GM18861 (cell line): ENCODE results near the gene UTS2B.

Experiments
- ATAC-seq: cut with Tn5 transposase; IDR thresholded peaks from one replicate; pipeline ENCODE4 v1.9.1; 2021; ENCODE audit not compliant: unreplicated experiment

The UTS2B gene

GRCh38 chr3:191246034-191246433 lies 84.3 kb downstream of the UTS2B start:
- peak; percentile 67 for ATAC-seq

- ATAC-seq: peak; percentile 38
These were observed 86.0 kb downstream of the UTS2B start for GRCh38 chr3:191244242-191244867.

- ATAC-seq: no peak
These were observed 89.8 kb downstream of the UTS2B start for GRCh38 chr3:191240486-191240885.

GRCh38 chr3:191239407-191240031 lies 90.8 kb downstream of the UTS2B start:
- no peak for ATAC-seq

GRCh38 chr3:191238321-191238817 lies 92.0 kb downstream of the UTS2B start:
- ATAC-seq: no peak

GRCh38 chr3:191237047-191237882 lies 93.1 kb downstream of the UTS2B start:
- no peak for ATAC-seq

- ATAC-seq: no peak
These were observed 93.7 kb downstream of the UTS2B start for GRCh38 chr3:191236646-191237045.

- peak; percentile 99 for ATAC-seq
These were observed 94.7 kb downstream of the UTS2B start for GRCh38 chr3:191235331-191236314.

- no peak for ATAC-seq
These were observed 96.1 kb downstream of the UTS2B start for GRCh38 chr3:191234216-191234615.

- ATAC-seq: no peak
These were observed 102.8 kb downstream of the UTS2B start for GRCh38 chr3:191227541-191227940.

- no peak for ATAC-seq
These were observed 108.7 kb downstream of the UTS2B start for GRCh38 chr3:191221638-191222037.

GRCh38 chr3:191220908-191221307 lies 109.4 kb downstream of the UTS2B start:
- ATAC-seq: no peak

GRCh38 chr3:191217301-191217700 lies 113.0 kb downstream of the UTS2B start:
- no peak for ATAC-seq
